Calu3 (cell line): ENCODE results near the gene RMND1. TPM values are rescaled to one million over a fixed set of nuclear protein-coding genes. Genes with fewer than 3 reads are reported as not detected.

Experiments used
- BruUV-seq: library from RNA; stranded (reverse); fragments of 400-500 nt; replicated peaks from 2 replicates; lab custom pipeline; 2021; lab: Mats Ljungman, UMichigan
- CTCF ChIA-PET: fragments of 300-600 bp; sonication (Branson Sonifier 250); formaldehyde crosslinking; loops from one replicate; lab custom pipeline; 2022; ENCODE audit warnings: antibody characterized with exemption; lab: Charles Lee
- DNase-seq: peaks from one replicate; pipeline ENCODE4 v3.0.0; 2022
- H3K27ac Mint-ChIP-seq: one replicate; pipeline ENCODE4 v1.8.0; 2022; ENCODE audit warnings: mixed read lengths; ENCODE audit not compliant: unreplicated experiment
- H3K27me3 Mint-ChIP-seq: one replicate; pipeline ENCODE4 v1.8.0; 2022; ENCODE audit warnings: mixed read lengths; ENCODE audit not compliant: unreplicated experiment
- H3K36me3 Mint-ChIP-seq: one replicate; pipeline ENCODE4 v1.8.0; 2022; ENCODE audit warnings: mild to moderate bottlenecking, moderate library complexity, mixed read lengths; ENCODE audit not compliant: insufficient read depth, unreplicated experiment
- H3K4me1 Mint-ChIP-seq: one replicate; pipeline ENCODE4 v1.8.0; 2022; ENCODE audit warnings: mild to moderate bottlenecking, low read depth, mixed read lengths; ENCODE audit not compliant: unreplicated experiment
- H3K4me3 Mint-ChIP-seq: one replicate; pipeline ENCODE4 v1.8.0; 2022; ENCODE audit warnings: mild to moderate bottlenecking, low read depth, moderate library complexity, mixed read lengths; ENCODE audit not compliant: unreplicated experiment
- H3K9me3 Mint-ChIP-seq: one replicate; pipeline ENCODE4 v1.8.0; 2022; ENCODE audit warnings: low read depth, mixed read lengths; ENCODE audit not compliant: unreplicated experiment
- intact Hi-C: fragments of 100-400 bp; cut with micrococcal nuclease; formaldehyde crosslinking; loops from one replicate; pipeline ENCODE4 v1.10.0; 2022; ENCODE audit not compliant: unreplicated experiment
- total RNA-seq: library from RNA; stranded (reverse); gene quantifications from 2 replicates; pipeline ENCODE4 v1.2.3, GENCODE V29; 2022
- TF ChIP-seq, protein P1 (sequence below): fragments of 200-600 bp; IDR thresholded peaks from one replicate; pipeline ENCODE4 v1.8.0; 2022; ENCODE audit warnings: antibody characterized with exemption; ENCODE audit not compliant: unreplicated experiment

RMND1 gene
- total RNA-seq, 1 experiment from 2014 or later, result 13.2 TPM

DNA sequence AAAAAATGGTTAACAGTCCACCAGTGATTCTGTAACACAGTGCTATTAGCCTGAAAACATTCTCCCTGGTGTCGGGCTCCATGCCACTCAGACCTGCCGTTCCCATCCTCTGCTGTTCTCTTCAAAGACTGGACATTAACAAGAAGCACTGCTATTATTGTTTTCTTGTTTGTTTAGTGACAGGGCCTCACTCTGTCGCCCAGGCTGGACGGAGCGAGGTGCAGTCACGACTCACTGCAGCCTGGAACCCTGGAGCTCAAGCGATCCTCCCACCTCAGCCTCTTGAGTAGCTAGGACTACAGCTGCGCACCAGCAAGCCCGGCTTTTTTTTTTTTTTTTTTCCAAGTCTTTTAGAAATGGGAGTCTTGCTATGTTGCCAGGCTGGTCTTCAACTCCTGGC is 9.6 kb downstream of the RMND1 start:
- CTCF ChIA-PET, result no interaction called here

DNA sequence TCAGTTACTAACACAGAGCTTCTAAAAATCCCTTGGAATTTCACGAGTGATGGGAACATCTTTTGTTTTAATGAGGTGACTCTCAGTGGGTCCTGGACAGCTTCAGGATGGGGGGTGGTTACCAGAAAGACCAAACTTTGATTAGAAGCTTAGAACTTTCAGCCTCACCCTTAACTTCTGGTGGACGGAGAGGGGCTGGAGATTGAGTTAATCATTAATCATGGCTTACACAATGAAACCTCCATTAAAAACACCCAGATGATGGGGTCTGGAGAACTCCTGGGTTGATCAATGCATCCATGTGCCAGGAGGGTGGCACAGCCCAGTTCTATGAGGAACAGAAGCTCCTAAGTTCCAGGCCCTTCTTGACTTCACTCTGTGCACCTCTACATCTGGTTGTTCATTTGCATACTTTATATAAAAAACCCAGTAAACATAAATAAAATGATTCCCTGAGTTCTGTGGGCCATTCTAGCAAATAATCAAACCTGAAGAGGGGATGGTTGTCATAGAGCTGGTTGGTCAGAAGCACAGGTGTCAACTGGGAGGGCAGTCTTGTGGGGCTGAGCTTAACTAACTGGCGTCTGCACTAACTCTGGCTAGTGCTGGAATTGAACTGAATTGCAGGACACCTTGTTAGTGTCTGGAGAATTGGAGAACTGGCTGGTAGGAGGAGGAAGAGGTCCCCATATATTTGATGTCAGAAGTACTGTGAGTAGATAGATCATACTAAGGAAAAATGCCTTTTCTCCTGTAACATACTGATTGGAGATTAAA is 10.3 kb downstream of the RMND1 start:
- Mint-ChIP-seq H3K4me3 (no peak overlapping the region), H3K9me3 (no peaks in the 10 kb centered on the region), H3K27me3 (no peaks in the 10 kb centered on the region), H3K36me3 (peaks cover 5% of the 10 kb centered on the region), H3K27ac (no peak overlapping the region), H3K4me1 (peaks cover 12% of the 10 kb centered on the region)
- CTCF ChIA-PET, result no interaction called here
- TF ChIP-seq, protein P1, sequence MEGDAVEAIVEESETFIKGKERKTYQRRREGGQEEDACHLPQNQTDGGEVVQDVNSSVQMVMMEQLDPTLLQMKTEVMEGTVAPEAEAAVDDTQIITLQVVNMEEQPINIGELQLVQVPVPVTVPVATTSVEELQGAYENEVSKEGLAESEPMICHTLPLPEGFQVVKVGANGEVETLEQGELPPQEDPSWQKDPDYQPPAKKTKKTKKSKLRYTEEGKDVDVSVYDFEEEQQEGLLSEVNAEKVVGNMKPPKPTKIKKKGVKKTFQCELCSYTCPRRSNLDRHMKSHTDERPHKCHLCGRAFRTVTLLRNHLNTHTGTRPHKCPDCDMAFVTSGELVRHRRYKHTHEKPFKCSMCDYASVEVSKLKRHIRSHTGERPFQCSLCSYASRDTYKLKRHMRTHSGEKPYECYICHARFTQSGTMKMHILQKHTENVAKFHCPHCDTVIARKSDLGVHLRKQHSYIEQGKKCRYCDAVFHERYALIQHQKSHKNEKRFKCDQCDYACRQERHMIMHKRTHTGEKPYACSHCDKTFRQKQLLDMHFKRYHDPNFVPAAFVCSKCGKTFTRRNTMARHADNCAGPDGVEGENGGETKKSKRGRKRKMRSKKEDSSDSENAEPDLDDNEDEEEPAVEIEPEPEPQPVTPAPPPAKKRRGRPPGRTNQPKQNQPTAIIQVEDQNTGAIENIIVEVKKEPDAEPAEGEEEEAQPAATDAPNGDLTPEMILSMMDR, result no peak
- BruUV-seq, result no TSS peak
- intact Hi-C loops, result no loop called here
- no peak for DNase-seq

More for the DNA sequence above, 9.6 kb downstream of the RMND1 start:
- H3K9me3 Mint-ChIP-seq, result no peaks in the 10 kb centered on the region
- intact Hi-C loops, result no loop called here
- no peak overlapping the region for H3K27ac Mint-ChIP-seq
- no peaks in the 10 kb centered on the region for H3K27me3 Mint-ChIP-seq
- peaks cover 5% of the 10 kb centered on the region for H3K36me3 Mint-ChIP-seq
- no TSS peak for BruUV-seq
- no peak for DNase-seq
- peaks cover 10% of the 10 kb centered on the region for H3K4me1 Mint-ChIP-seq
- TF ChIP-seq, protein P1, result no peak
- H3K4me3 Mint-ChIP-seq, result no peak overlapping the region

DNA sequence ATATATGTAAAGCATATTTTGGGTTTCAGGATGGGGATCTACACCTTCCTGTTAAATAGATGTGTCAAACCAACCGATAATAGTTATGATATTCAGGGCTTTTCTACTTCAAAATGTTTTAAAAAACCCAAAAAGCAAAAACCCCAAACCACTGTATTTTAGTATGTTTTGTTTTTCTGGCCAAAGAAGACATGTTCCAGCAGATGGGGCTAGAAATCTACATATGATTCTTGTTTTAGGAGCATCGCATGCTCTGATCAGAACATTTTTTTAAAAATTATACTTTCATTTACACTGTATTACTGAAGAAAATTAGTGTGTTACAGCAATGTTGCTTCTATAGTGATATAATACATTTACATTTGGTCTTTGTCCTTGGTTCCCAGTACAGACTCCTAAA is 11.0 kb downstream of the RMND1 start:
- CTCF ChIA-PET, result no interaction called here
- DNase-seq, result no peak
- peaks cover 12% of the 10 kb centered on the region for H3K4me1 Mint-ChIP-seq
- no peak overlapping the region for H3K27ac Mint-ChIP-seq
- H3K27me3 Mint-ChIP-seq, result no peaks in the 10 kb centered on the region
- no peak overlapping the region for H3K4me3 Mint-ChIP-seq
- peaks cover 5% of the 10 kb centered on the region for H3K36me3 Mint-ChIP-seq
- TF ChIP-seq, protein P1, result no peak
- H3K9me3 Mint-ChIP-seq, result no peaks in the 10 kb centered on the region
- no TSS peak for BruUV-seq
- intact Hi-C loops, result no loop called here

DNA sequence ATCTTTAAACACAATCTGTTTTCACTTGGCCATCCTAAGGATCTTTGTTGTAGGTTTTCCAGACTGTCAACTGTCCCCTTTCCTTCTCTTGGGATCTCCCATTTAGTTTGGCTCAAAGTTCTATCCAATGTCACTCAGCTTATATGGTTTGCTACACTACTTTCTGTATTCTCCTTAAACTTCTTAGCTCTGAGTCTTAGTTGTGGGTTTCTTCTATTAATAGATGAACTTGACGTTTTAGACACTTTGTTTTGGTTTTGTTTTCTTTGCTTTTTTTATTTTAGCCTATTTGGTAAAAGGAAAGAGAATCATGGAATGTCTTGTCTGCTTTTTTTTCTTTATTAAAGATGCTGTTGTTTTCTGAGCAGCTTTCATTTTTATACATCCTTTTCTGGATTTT is 11.4 kb downstream of the RMND1 start:
- Mint-ChIP-seq H3K27ac (no peak overlapping the region), H3K4me3 (no peak overlapping the region), H3K36me3 (peaks cover 5% of the 10 kb centered on the region), H3K27me3 (no peaks in the 10 kb centered on the region), H3K4me1 (peaks cover 12% of the 10 kb centered on the region), H3K9me3 (no peaks in the 10 kb centered on the region)
- BruUV-seq, result no TSS peak
- TF ChIP-seq, protein P1, result no peak
- no peak for DNase-seq
- intact Hi-C loops, result no loop called here
- CTCF ChIA-PET, result no interaction called here
